GM23338 (cell line): ENCODE data around the gene POLR3A. TPM values are rescaled to one million over a fixed set of nuclear protein-coding genes. Genes with fewer than 3 reads are reported as not detected.

Source experiments
- ATAC-seq: fragments of 200-7000 bp; cut with Tn5 transposase; 3 replicates; pipeline ENCODE4 v1.9.1; 2020
- DNase-seq: peaks from one replicate; pipeline ENCODE4 v3.0.0-alpha.2; 2015; ENCODE audit warnings: low spot score
- H2AFZ ChIP-seq: fragments of 200-600 bp; sonication (generic); 2 replicates; pipeline ENCODE4 v1.8.0; 2016; ENCODE audit warnings: antibody characterized with exemption, mild to moderate bottlenecking, moderate library complexity
- H3F3A ChIP-seq: fragments of 200-600 bp; sonication (generic); replicated peaks from 2 replicates; pipeline ENCODE4 v1.8.0; 2017; ENCODE audit warnings: antibody characterized with exemption, mixed run types, low read depth
- H3K27ac ChIP-seq: fragments of 200-600 bp; sonication (generic); 2 replicates; pipeline ENCODE4 v1.6.1; 2016; ENCODE audit warnings: low read depth
- H3K27me3 ChIP-seq: fragments of 200-600 bp; sonication (generic); 2 replicates; pipeline ENCODE4 v1.8.0; 2016; ENCODE audit warnings: mild to moderate bottlenecking, mixed run types, moderate library complexity; ENCODE audit not compliant: insufficient read depth
- H3K36me3 ChIP-seq: fragments of 200-600 bp; sonication (generic); 2 replicates; pipeline ENCODE4 v1.8.0; 2016; ENCODE audit warnings: mild to moderate bottlenecking; ENCODE audit not compliant: insufficient read depth
- H3K4me1 ChIP-seq: fragments of 200-600 bp; sonication (generic); 2 replicates; pipeline ENCODE4 v1.8.0; 2016; ENCODE audit warnings: mild to moderate bottlenecking, moderate library complexity; ENCODE audit not compliant: insufficient read depth
- H3K4me2 ChIP-seq: fragments of 200-600 bp; sonication (generic); 2 replicates; pipeline ENCODE4 v1.7.1; 2017; ENCODE audit warnings: mixed run types
- H3K4me3 ChIP-seq: fragments of 200-600 bp; sonication (generic); 2 replicates; pipeline ENCODE4 v1.6.1; 2016; ENCODE audit warnings: mixed run types
- H3K79me2 ChIP-seq: fragments of 200-600 bp; sonication (generic); replicated peaks from 2 replicates; pipeline ENCODE4 v1.8.0; 2017; ENCODE audit warnings: mild to moderate bottlenecking; ENCODE audit not compliant: insufficient read depth
- H3K9me2 ChIP-seq: fragments of 200-600 bp; sonication (generic); 2 replicates; pipeline ENCODE4 v1.8.0; 2017; ENCODE audit not compliant: insufficient read depth
- H4K20me1 ChIP-seq: fragments of 200-600 bp; sonication (generic); replicated peaks from 2 replicates; pipeline ENCODE4 v1.8.0; 2017; ENCODE audit warnings: mild to moderate bottlenecking; ENCODE audit not compliant: insufficient read depth
- H3K27ac Mint-ChIP-seq: 2 replicates; pipeline ENCODE4 v1.8.0; 2020; ENCODE audit warnings: inconsistent platforms, mild to moderate bottlenecking, moderate library complexity, mixed read lengths
- H3K27me3 Mint-ChIP-seq: 3 replicates; pipeline ENCODE4 v1.8.0; 2022; ENCODE audit warnings: low read depth, mild to moderate bottlenecking, moderate library complexity, mixed read lengths, inconsistent platforms; ENCODE audit not compliant: insufficient read depth, poor library complexity
- H3K36me3 Mint-ChIP-seq: 3 replicates; pipeline ENCODE4 v1.8.0; 2021; ENCODE audit warnings: low read depth, mild to moderate bottlenecking, inconsistent platforms, moderate library complexity, mixed read lengths
- H3K4me1 Mint-ChIP-seq: 3 replicates; pipeline ENCODE4 v1.8.0; 2020; ENCODE audit warnings: mild to moderate bottlenecking, inconsistent platforms, mixed read lengths
- H3K4me3 Mint-ChIP-seq: 3 replicates; pipeline ENCODE4 v1.8.0; 2021; ENCODE audit warnings: moderate library complexity, mild to moderate bottlenecking, inconsistent platforms, mixed read lengths
- H3K9me3 Mint-ChIP-seq: 3 replicates; pipeline ENCODE4 v1.8.0; 2020; ENCODE audit warnings: moderate library complexity, mild to moderate bottlenecking, inconsistent platforms, mixed read lengths
- EZH2 ChIP-seq: fragments of 200-600 bp; sonication (generic); IDR thresholded peaks from one replicate; pipeline ENCODE4 v1.8.0; 2017; ENCODE audit warnings: antibody characterized with exemption, mild to moderate bottlenecking, low read depth; ENCODE audit not compliant: unreplicated experiment
- JUNB ChIP-seq: IDR thresholded peaks from one replicate; pipeline ENCODE4 v1.6.1; 2016; ENCODE audit warnings: antibody characterized with exemption; ENCODE audit not compliant: unreplicated experiment
- REST ChIP-seq: IDR thresholded peaks from one replicate; pipeline ENCODE4 v1.6.1; 2018; ENCODE audit warnings: antibody characterized with exemption; ENCODE audit not compliant: unreplicated experiment
- ZNF331 ChIP-seq: fragments of 250-450 bp; sonication (Bioruptor Pico); IDR thresholded peaks from 2 replicates; pipeline ENCODE4 v1.5.0; 2020; ENCODE audit warnings: low read depth, mild to moderate bottlenecking, moderate library complexity
- ZNF462 ChIP-seq: fragments of 250-450 bp; sonication (Bioruptor Pico); IDR thresholded peaks from 2 replicates; pipeline ENCODE4 v1.5.0; 2020; ENCODE audit warnings: mild to moderate bottlenecking, moderate library complexity
- polyA plus RNA-seq: library from polyadenylated mRNA; unstranded; fragments of >200 nt; fragmentation: Nextera tagmentation; extraction: Ambion mirVana; gene quantifications from 2 replicates; pipeline ENCODE4 v1.2.1, GENCODE V29; 2016
- total RNA-seq: library from RNA; depleted of rRNA; stranded (reverse); fragments of >200 nt; shearing (Covaris generic); gene quantifications from 2 replicates; pipeline ENCODE4 v1.2.3, GENCODE V29; 2014
- TF ChIP-seq, protein P1 (sequence below), 2 experiments: fragments of 200-600 bp in 1 of 2; sonication (generic) in 1 of 2; conservative IDR thresholded peaks; 2 replicates each; pipeline versions ENCODE4 v1.5.1 to v1.6.1; 2016 to 2017; ENCODE audit warnings: antibody characterized with exemption in 2 of 2, low read depth in 2 of 2, mild to moderate bottlenecking in 2 of 2, moderate library complexity in 1 of 2
- TF ChIP-seq, protein P2 (sequence below): IDR thresholded peaks from 2 replicates; pipeline ENCODE4 v1.6.1; 2016; ENCODE audit warnings: antibody characterized with exemption

Gene POLR3A
- total and polyA plus RNA-seq, 2 experiments from 2014 or later = 11.6 to 35.5 TPM

DNA sequence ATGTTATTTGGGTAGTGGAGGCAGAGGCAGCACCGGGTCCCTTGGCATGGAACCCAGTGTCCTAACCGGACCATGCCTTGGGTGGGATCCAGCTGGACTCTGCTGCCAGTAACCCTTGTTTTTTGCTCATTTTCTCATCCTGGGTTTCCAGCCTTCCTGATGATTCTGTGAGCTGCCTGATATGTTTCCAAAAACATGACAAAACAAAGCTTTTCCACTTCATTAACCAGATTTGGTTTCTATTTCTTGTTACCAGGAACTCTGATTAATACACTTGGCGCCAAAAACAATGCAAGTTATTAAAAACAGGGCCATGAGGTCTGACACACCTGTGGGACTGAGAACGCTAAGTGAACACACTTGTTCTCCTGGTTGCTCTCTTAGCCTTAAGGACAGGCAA, 69.9 kb downstream of the POLR3A start (continued):
- no peak for TF ChIP-seq ZNF331
- TF ChIP-seq, protein P1, sequence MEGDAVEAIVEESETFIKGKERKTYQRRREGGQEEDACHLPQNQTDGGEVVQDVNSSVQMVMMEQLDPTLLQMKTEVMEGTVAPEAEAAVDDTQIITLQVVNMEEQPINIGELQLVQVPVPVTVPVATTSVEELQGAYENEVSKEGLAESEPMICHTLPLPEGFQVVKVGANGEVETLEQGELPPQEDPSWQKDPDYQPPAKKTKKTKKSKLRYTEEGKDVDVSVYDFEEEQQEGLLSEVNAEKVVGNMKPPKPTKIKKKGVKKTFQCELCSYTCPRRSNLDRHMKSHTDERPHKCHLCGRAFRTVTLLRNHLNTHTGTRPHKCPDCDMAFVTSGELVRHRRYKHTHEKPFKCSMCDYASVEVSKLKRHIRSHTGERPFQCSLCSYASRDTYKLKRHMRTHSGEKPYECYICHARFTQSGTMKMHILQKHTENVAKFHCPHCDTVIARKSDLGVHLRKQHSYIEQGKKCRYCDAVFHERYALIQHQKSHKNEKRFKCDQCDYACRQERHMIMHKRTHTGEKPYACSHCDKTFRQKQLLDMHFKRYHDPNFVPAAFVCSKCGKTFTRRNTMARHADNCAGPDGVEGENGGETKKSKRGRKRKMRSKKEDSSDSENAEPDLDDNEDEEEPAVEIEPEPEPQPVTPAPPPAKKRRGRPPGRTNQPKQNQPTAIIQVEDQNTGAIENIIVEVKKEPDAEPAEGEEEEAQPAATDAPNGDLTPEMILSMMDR (conservative IDR thresholded peaks at IDR 0.05; ENCODE audit: low read depth in 2 of 2) = no peak
- no peak for TF ChIP-seq ZNF462 (CRISPR knock-in tag)

GRCh38 chr10:77955136-77955535, 74.2 kb downstream of the POLR3A start:
- Histone ChIP-seq H3K27me3 (no peaks in the 10 kb centered on the region), H2AFZ (no peak overlapping the region), H3K4me2 (no peak overlapping the region), H3F3A (0 out of 2 replicates have a peak, but pooled peaks cover 2% of the 10 kb centered on the region), H3K79me2 (no peaks in the 10 kb centered on the region), H3K4me3 (no peak overlapping the region), H3K36me3 (no peaks in the 10 kb centered on the region; the same call in 1 of the 2 replicates), H3K4me1 (no peaks in the 10 kb centered on the region), H3K9me2 (no peaks in the 10 kb centered on the region; the same call in 1 of the 2 replicates), H3K27ac (no peak overlapping the region), H4K20me1 (no peaks in the 10 kb centered on the region)
- Mint-ChIP-seq H3K27ac (no peak overlapping the region), H3K27me3 (peaks cover 6% of the 10 kb centered on the region), H3K36me3 (peaks cover 18% of the 10 kb centered on the region), H3K4me1 (no peaks in the 10 kb centered on the region), H3K4me3 (no peak overlapping the region), H3K9me3 (peaks cover 26% of the 10 kb centered on the region)
- ATAC-seq = no peak
- DNase-seq = no peak
- TF ChIP-seq, protein P2, sequence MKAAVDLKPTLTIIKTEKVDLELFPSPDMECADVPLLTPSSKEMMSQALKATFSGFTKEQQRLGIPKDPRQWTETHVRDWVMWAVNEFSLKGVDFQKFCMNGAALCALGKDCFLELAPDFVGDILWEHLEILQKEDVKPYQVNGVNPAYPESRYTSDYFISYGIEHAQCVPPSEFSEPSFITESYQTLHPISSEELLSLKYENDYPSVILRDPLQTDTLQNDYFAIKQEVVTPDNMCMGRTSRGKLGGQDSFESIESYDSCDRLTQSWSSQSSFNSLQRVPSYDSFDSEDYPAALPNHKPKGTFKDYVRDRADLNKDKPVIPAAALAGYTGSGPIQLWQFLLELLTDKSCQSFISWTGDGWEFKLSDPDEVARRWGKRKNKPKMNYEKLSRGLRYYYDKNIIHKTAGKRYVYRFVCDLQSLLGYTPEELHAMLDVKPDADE = no peak
- TF ChIP-seq, protein P1 (conservative IDR thresholded peaks at IDR 0.05; ENCODE audit: low read depth in 2 of 2) = no peak
- TF ChIP-seq ZNF331 = no peak
- TF ChIP-seq JUNB = no peak
- TF ChIP-seq REST = no peak
- no peak for TF ChIP-seq EZH2
